NCI-H82 treated with DMSO at 0.1 percent for 48 hours (cell line): ENCODE results near the gene RXRB.
A peak's percentile ranks its signal among the peaks of the same experiment; 100 is the strongest.
"Not testable (repeated sequence)": the region's sequence is repeated elsewhere in the genome, so short reads cannot be mapped to it uniquely, and the experiment has no call there.

Experiments
- DNase-seq: peaks from one replicate; lab custom pipeline; 2025; ENCODE audit not compliant: unreplicated experiment; lab: John Stamatoyannopoulos, UW

RXRB gene

GRCh38 chr6:33164665-33165373 lies 35.6 kb downstream of the RXRB start:
- DNase-seq, result no peak

DNA sequence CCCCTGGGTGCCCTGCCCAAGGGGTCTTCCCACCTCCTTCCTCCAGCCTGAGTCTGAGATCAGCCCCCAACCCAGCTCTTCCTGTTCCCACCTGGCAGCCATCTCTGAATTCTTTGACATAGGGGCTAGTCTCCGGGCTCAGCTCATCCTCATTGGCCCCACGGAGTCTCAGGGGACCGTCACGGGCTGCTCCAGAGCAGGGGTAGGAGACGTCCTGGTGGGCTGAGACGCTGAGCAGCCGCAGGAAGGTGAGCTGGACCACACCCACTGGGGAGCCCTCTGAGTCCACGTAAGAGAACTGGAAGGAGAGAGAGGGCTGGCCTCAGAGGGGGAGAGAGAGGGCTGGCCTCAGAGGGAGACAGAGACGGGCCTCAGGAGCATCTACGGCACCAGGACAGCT lies 36.3 kb downstream of the RXRB start:
- DNase-seq, result no peak

- no peak for DNase-seq
These were observed 36.9 kb downstream of the RXRB start for GRCh38 chr6:33163540-33163939.

GRCh38 chr6:33161354-33162331 lies 38.8 kb downstream of the RXRB start:
- no peak for DNase-seq

DNA sequence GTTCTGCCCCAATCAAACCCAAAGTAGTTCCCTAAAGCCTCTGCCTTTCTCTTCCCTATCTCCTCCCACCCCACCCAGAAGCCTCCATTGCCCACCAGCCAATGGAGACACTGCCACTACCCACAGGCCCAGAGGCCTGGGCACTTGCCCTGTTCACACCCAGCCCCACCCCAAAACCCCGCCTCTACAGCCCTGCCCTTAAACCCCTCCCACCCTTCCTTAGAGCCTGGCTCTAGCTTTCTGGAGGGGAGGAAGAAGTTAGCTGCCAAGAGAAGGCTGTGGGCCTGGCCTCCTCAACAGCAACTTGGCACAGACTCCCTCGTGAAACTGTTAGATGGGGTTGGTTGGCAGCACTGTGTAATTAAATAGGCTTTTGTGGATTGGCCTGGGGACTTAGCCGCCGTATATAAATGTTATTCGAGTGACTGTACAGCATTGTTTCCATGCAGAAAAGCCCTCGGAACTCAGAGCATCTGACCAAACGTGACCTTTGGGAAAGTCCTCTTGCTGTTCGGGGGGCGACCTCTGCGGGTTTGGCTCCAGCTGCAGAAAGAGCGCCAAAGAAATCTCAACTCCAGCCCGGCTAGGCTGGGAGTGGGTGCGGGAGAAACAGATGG lies 39.6 kb downstream of the RXRB start:
- no peak for DNase-seq

GRCh38 chr6:33160096-33160495 lies 40.4 kb downstream of the RXRB start:
- no peak for DNase-seq

DNA sequence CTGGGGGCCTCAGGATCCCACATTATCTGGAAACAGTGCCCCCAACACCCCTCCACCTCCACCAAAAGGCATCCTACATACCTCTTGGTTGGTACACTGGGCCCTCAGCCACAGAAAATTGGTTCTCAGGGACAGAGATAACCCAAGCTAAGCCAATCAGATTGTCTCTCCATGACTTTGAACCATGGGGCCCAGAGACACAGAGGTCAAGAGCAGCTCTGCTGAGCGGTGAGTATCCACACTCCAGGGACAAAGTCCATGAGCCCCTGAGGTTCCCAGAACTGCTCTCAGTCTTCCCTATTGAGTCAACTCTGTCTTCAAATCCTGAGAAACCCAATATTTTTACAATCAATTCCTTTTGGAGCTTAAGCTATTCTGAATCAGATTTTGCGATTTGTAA lies 43.5 kb downstream of the RXRB start:
- DNase-seq, result no peak

GRCh38 chr6:33156561-33156960 lies 43.9 kb downstream of the RXRB start:
- DNase-seq, result no peak

- DNase-seq, result no peak
These were observed 46.1 kb downstream of the RXRB start for GRCh38 chr6:33154349-33154748.

DNA sequence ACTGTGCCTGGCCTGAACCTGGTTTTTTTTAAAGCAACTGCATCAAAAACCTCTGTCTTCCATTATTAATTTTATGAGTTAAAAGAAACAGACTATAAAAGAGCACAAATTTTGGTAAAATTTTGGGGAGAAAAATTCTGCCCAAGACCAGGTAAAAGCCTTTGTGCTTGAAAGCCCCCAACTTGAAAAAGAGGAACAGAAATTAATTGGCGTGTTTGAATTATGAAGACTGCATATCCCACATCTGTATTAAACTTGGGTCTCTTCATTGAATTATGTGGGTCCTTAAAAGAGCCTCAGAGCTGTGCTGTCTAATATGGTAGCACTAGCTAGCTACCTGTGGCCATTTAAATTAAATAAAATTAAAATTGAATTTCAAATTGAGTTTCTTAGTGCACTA lies 49.4 kb downstream of the RXRB start:
- DNase-seq, result no peak

- DNase-seq, result not testable (repeated sequence)
These were observed 49.9 kb downstream of the RXRB start for GRCh38 chr6:33150560-33150959.

- peak; percentile 26 for DNase-seq
These were observed 52.4 kb downstream of the RXRB start for GRCh38 chr6:33147807-33148666.

- DNase-seq, result no peak
These were observed 56.1 kb downstream of the RXRB start for GRCh38 chr6:33144373-33144772.
